Fibroblast of lung (primary cell): Measurements from ENCODE around the gene SLC6A17. TPM values are rescaled to one million over a fixed set of nuclear protein-coding genes. Genes with fewer than 3 reads are reported as not detected.

Source experiments
- DNase-seq, 2 donors: peaks; one replicate each; pipeline versions ENCODE4 v3.0.0 to v3.0.0-alpha.2; 2010; ENCODE audit warnings: low read depth in 2 of 2
- H2AFZ ChIP-seq: 2 replicates; pipeline ENCODE4 v1.5.1; 2012; ENCODE audit warnings: low read length, control low read depth, inconsistent platforms
- H3K27ac ChIP-seq: 2 replicates; pipeline ENCODE4 v1.5.1; 2011; ENCODE audit warnings: low read length, control low read depth; ENCODE audit not compliant: insufficient read depth
- H3K27me3 ChIP-seq: 2 replicates; pipeline ENCODE4 v1.5.1; 2011; ENCODE audit warnings: mild to moderate bottlenecking, low read length; ENCODE audit not compliant: control insufficient read depth, insufficient read depth
- H3K36me3 ChIP-seq: 2 replicates; pipeline ENCODE4 v1.5.1; 2011; ENCODE audit warnings: low read length; ENCODE audit not compliant: control insufficient read depth, insufficient read depth
- H3K4me1 ChIP-seq: 2 replicates; pipeline ENCODE4 v1.5.1; 2011; ENCODE audit warnings: low read length; ENCODE audit not compliant: control insufficient read depth, insufficient read depth; ENCODE audit errors: extremely low read depth
- H3K4me2 ChIP-seq: 2 replicates; pipeline ENCODE4 v1.5.1; 2011; ENCODE audit warnings: low read length, control low read depth; ENCODE audit not compliant: insufficient read depth; ENCODE audit errors: extremely low read depth
- H3K4me3 ChIP-seq, 4 experiments: fragments of 200-600 bp in 1 of 4; sonication (generic) in 1 of 4; replicated peaks in 1 of 4; 2 replicates each; pipeline ENCODE4 v1.5.1; 2011 to 2016; ENCODE audit warnings: low read length in 4 of 4, low read depth in 3 of 4, mild to moderate bottlenecking in 3 of 4, control low read depth in 2 of 4, inconsistent platforms in 1 of 4, mixed read lengths in 1 of 4; ENCODE audit not compliant: insufficient read depth in 1 of 4; ENCODE audit errors: control extremely low read depth in 1 of 4
- H3K79me2 ChIP-seq: 2 replicates; pipeline ENCODE4 v1.5.1; 2012; ENCODE audit warnings: mild to moderate bottlenecking, low read length, inconsistent platforms; ENCODE audit not compliant: control insufficient read depth, insufficient read depth
- H3K9ac ChIP-seq: 2 replicates; pipeline ENCODE4 v1.5.1; 2011; ENCODE audit warnings: mild to moderate bottlenecking, low read length, control low read depth; ENCODE audit not compliant: insufficient read depth
- H3K9me3 ChIP-seq: 2 replicates; pipeline ENCODE4 v1.5.1; 2012; ENCODE audit warnings: low read depth, low read length; ENCODE audit not compliant: control insufficient read depth, insufficient read depth
- H4K20me1 ChIP-seq: 2 replicates; pipeline ENCODE4 v1.5.1; 2011; ENCODE audit warnings: low read length; ENCODE audit not compliant: control insufficient read depth, insufficient read depth; ENCODE audit errors: extremely low read depth
- CTCF ChIP-seq, 2 donors: IDR thresholded peaks in 1 of 2; conservative IDR thresholded peaks in 1 of 2; 1 replicate in 1 of 2; 2 replicates in 1 of 2; pipeline ENCODE4 v1.5.1; 2011 to 2012; ENCODE audit warnings: low read length in 2 of 2, control low read depth in 1 of 2, inconsistent platforms in 1 of 2, low read depth in 1 of 2, mild to moderate bottlenecking in 1 of 2
- EZH2 ChIP-seq: IDR thresholded peaks from 2 replicates; pipeline ENCODE4 v1.5.1; 2012; ENCODE audit warnings: low read length, control low read depth, mild to moderate bottlenecking; ENCODE audit errors: missing control alignments
- polyA plus RNA-seq, 2 donors: library from polyadenylated mRNA; depleted of rRNA in 1 of 2; stranded (reverse) in 1 of 2; unstranded in 1 of 2; fragments of >200 nt; gene quantifications; 2 replicates each; pipeline ENCODE4 v1.2.1, GENCODE V29; 2011 to 2012; ENCODE audit warnings: missing spikeins in 1 of 2
- total RNA-seq: library from RNA; depleted of rRNA; stranded (reverse); fragments of >200 nt; gene quantifications from 2 replicates; pipeline ENCODE4 v1.2.1, GENCODE V29; 2014

The SLC6A17 gene
- total and polyA plus RNA-seq, 2 donors (not counting 1 experiment from before 2014, with no cell fraction given): under 0.01 to 0.14 TPM

DNA sequence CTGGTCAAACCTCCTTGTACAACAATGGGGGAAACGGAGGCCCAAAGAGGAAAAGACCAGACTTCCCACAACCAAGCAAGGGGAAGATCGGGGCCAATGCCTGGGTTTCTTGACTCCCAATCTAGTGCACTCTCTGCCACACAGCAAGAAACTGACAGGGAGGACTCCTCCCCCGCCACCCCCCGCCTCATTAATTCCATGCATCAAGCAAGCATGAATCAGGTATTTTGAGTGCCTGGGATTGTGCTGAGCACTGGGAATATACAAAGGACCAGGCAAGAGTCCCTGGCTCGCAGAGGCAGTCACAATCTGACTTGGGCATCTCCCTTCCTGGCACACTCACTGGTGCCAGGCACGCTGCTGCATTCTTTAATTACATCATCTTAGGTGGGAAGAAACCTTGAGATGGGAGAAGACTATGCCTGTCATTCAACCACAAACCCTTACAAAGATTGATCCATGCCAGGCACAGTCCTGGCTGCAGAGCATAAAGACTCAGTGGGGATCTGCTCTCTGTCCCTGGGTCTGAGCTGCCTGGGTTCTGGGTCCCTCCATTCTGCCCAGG is 55.4 kb downstream of the SLC6A17 start:
- DNase-seq: no peak
- Histone ChIP-seq H3K36me3 (no peaks in the 10 kb centered on the region), H3K4me3 (no peak overlapping the region), H3K9ac (no peak overlapping the region), H4K20me1 (no peaks in the 10 kb centered on the region), H3K4me2 (no peak overlapping the region), H3K79me2 (no peaks in the 10 kb centered on the region), H2AFZ (no peak overlapping the region), H3K27ac (no peak overlapping the region), H3K27me3 (no peaks in the 10 kb centered on the region), H3K4me1 (peaks cover 4% of the 10 kb centered on the region), H3K9me3 (no peaks in the 10 kb centered on the region)
- TF ChIP-seq EZH2 (no peak), CTCF (conservative IDR thresholded peaks at IDR 0.05 in 1 of 2, IDR thresholded peaks at IDR 0.05 in 1 of 2; ENCODE audit: low read depth in 1 of 2, low read length in 2 of 2) (no peak)

- H4K20me1 ChIP-seq: no peaks in the 10 kb centered on the region
- DNase-seq: no peak
- TF ChIP-seq EZH2 (no peak), CTCF (conservative IDR thresholded peaks at IDR 0.05 in 1 of 2, IDR thresholded peaks at IDR 0.05 in 1 of 2; ENCODE audit: low read depth in 1 of 2, low read length in 2 of 2) (no peak)
These were observed 56.1 kb downstream of the SLC6A17 start for GRCh38 chr1:110206261-110206920.

GRCh38 chr1:110207831-110208230 is 57.5 kb downstream of the SLC6A17 start:
- Histone ChIP-seq H2AFZ (no peak overlapping the region), H3K27me3 (peaks cover 19% of the 10 kb centered on the region), H3K4me2 (no peak overlapping the region), H3K27ac (no peak overlapping the region), H3K4me3 (no peak overlapping the region), H3K4me1 (peaks cover 4% of the 10 kb centered on the region), H3K79me2 (no peaks in the 10 kb centered on the region), H4K20me1 (no peaks in the 10 kb centered on the region), H3K9me3 (no peaks in the 10 kb centered on the region), H3K9ac (no peak overlapping the region), H3K36me3 (no peaks in the 10 kb centered on the region)
- TF ChIP-seq EZH2 (no peak), CTCF (conservative IDR thresholded peaks at IDR 0.05 in 1 of 2, IDR thresholded peaks at IDR 0.05 in 1 of 2; ENCODE audit: low read depth in 1 of 2, low read length in 2 of 2) (peak; percentile 90 to 93)
- peak; percentile 26 to 49 for DNase-seq

More at GRCh38 chr1:110206261-110206920, 56.1 kb downstream of the SLC6A17 start:
- no peaks in the 10 kb centered on the region for H3K9me3 ChIP-seq
- no peak overlapping the region for H3K4me3 ChIP-seq
- H3K4me2 ChIP-seq: no peak overlapping the region
- peaks cover 6% of the 10 kb centered on the region for H3K27me3 ChIP-seq
- peaks cover 4% of the 10 kb centered on the region for H3K4me1 ChIP-seq
- H2AFZ ChIP-seq: no peak overlapping the region
- H3K36me3 ChIP-seq: no peaks in the 10 kb centered on the region
- no peak overlapping the region for H3K27ac ChIP-seq
- H3K9ac ChIP-seq: no peak overlapping the region
- no peaks in the 10 kb centered on the region for H3K79me2 ChIP-seq
